MV-4-11 (cell line): Measurements from ENCODE around the gene CD247.

Experiments
- DNase-seq: peaks from one replicate; lab custom pipeline; 2025; lab: John Stamatoyannopoulos, UW

CD247 gene

GRCh38 chr1:167438171-167439138 lies 79.9 kb downstream of the CD247 start:
- DNase-seq: no peak

GRCh38 chr1:167435484-167435883 lies 82.8 kb downstream of the CD247 start:
- DNase-seq: no peak

GRCh38 chr1:167434306-167434705 lies 84.0 kb downstream of the CD247 start:
- no peak for DNase-seq

- DNase-seq: no peak
These were observed 84.4 kb downstream of the CD247 start for GRCh38 chr1:167433884-167434283.

GRCh38 chr1:167432780-167433179 lies 85.5 kb downstream of the CD247 start:
- no peak for DNase-seq

GRCh38 chr1:167431909-167432650 lies 86.2 kb downstream of the CD247 start:
- peak; percentile 39 for DNase-seq

- no peak for DNase-seq
These were observed 86.9 kb downstream of the CD247 start for GRCh38 chr1:167431261-167431908.

GRCh38 chr1:167430849-167431242 lies 87.5 kb downstream of the CD247 start:
- no peak for DNase-seq

- DNase-seq: no peak
These were observed 88.0 kb downstream of the CD247 start for GRCh38 chr1:167430134-167430848.

GRCh38 chr1:167429612-167430011 lies 88.7 kb downstream of the CD247 start:
- DNase-seq: no peak

- peak; percentile 54 for DNase-seq
These were observed 89.9 kb downstream of the CD247 start for GRCh38 chr1:167428395-167428794.

GRCh38 chr1:167427848-167428247 lies 90.5 kb downstream of the CD247 start:
- DNase-seq: no peak

- no peak for DNase-seq
These were observed 91.6 kb downstream of the CD247 start for GRCh38 chr1:167426716-167427115.

GRCh38 chr1:167425482-167425881 lies 92.8 kb downstream of the CD247 start:
- DNase-seq: no peak

GRCh38 chr1:167423684-167424619 lies 94.4 kb downstream of the CD247 start:
- no peak for DNase-seq

- DNase-seq: no peak
These were observed 97.8 kb downstream of the CD247 start for GRCh38 chr1:167420510-167420909.

GRCh38 chr1:167419245-167419644 lies 99.1 kb downstream of the CD247 start:
- DNase-seq: no peak

- no peak for DNase-seq
These were observed 99.9 kb downstream of the CD247 start for GRCh38 chr1:167418391-167418790.

GRCh38 chr1:167416506-167416905 lies 101.8 kb downstream of the CD247 start:
- DNase-seq: no peak

- DNase-seq: no peak
These were observed 105.0 kb downstream of the CD247 start for GRCh38 chr1:167413328-167413727.

GRCh38 chr1:167412920-167413319 lies 105.4 kb downstream of the CD247 start:
- DNase-seq: peak; percentile 28
